ENCODE measurements around the gene ZSCAN31. TPM values are rescaled to one million over a fixed set of nuclear protein-coding genes. Genes with fewer than 3 reads are reported as not detected.

ZSCAN31 gene
- 16.5 and 19.9 TPM in 2 replicates for total RNA-seq

GRCh38 chr6:28335564-28336283 lies at the start of gene ZSCAN31:
Gene ZSCAN31 (minus strand): TSS chr6:28336148. CDS start chr6:28329683, 6,465 bp downstream.
- Histone ChIP-seq H3K36me3 (ENCODE audit: insufficient read depth, low read length) (no peaks in the 10 kb centered on the region), H3K27ac (ENCODE audit: low read depth, low read length) (peak within 1 kb of the TSS; percentile 84), H3K4me2 (ENCODE audit: insufficient read depth, low read length) (peak within 1 kb of the TSS; percentile 99), H3K4me1 (ENCODE audit: insufficient read depth, low read length) (peaks cover 9% of the 10 kb centered on the region), H3K27me3 (ENCODE audit: insufficient read depth, low read length) (no peaks in the 10 kb centered on the region), H3K79me2 (ENCODE audit: insufficient read depth, low read length) (no peaks in the 10 kb centered on the region), H2AFZ (ENCODE audit: low read length) (peak within 1 kb of the TSS; percentile 92), H3K4me3 (ENCODE audit: insufficient read depth, low read length) (peak within 1 kb of the TSS; percentile 93), H3K9me3 (ENCODE audit: low read depth, low read length) (no peaks in the 10 kb centered on the region), H4K20me1 (ENCODE audit: insufficient read depth, low read length) (no peaks in the 10 kb centered on the region)
- TF ChIP-seq CTCF (IDR thresholded peaks at IDR 0.05; ENCODE audit: extremely low read depth, low read depth, low read length): no peak
- DNase-seq (ENCODE audit: insufficient read length, low spot score, missing footprints): peak; percentile 93

- H3K27ac ChIP-seq (ENCODE audit: low read depth, low read length): peak overlapping the region; percentile 26
- peak overlapping the region; percentile 92 for H3K4me2 ChIP-seq (ENCODE audit: insufficient read depth, low read length)
- H3K79me2 ChIP-seq (ENCODE audit: insufficient read depth, low read length): peaks cover 12% of the 10 kb centered on the region
- no peak for DNase-seq (ENCODE audit: insufficient read length, low spot score, missing footprints)
- TF ChIP-seq CTCF (IDR thresholded peaks at IDR 0.05; ENCODE audit: extremely low read depth, low read depth, low read length): no peak
- H3K27me3 ChIP-seq (ENCODE audit: insufficient read depth, low read length): no peaks in the 10 kb centered on the region
- no peaks in the 10 kb centered on the region for H4K20me1 ChIP-seq (ENCODE audit: insufficient read depth, low read length)
- no peak overlapping the region for H2AFZ ChIP-seq (ENCODE audit: low read length)
- no peak overlapping the region for H3K4me3 ChIP-seq (ENCODE audit: insufficient read depth, low read length)
- H3K4me1 ChIP-seq (ENCODE audit: insufficient read depth, low read length): peaks cover 6% of the 10 kb centered on the region
- no peaks in the 10 kb centered on the region for H3K9me3 ChIP-seq (ENCODE audit: low read depth, low read length)
- peaks cover 21% of the 10 kb centered on the region for H3K36me3 ChIP-seq (ENCODE audit: insufficient read depth, low read length)
Measured at GRCh38 chr6:28384143-28384533, 48.2 kb upstream of the ZSCAN31 start.

GRCh38 chr6:28383235-28384142 lies 47.5 kb upstream of the ZSCAN31 start:
- Histone ChIP-seq H3K4me3 (ENCODE audit: insufficient read depth, low read length) (peak overlapping the region; percentile 73), H3K27me3 (ENCODE audit: insufficient read depth, low read length) (no peaks in the 10 kb centered on the region), H3K79me2 (ENCODE audit: insufficient read depth, low read length) (peaks cover 9% of the 10 kb centered on the region), H4K20me1 (ENCODE audit: insufficient read depth, low read length) (no peaks in the 10 kb centered on the region), H2AFZ (ENCODE audit: low read length) (peak overlapping the region; percentile 89), H3K9me3 (ENCODE audit: low read depth, low read length) (no peaks in the 10 kb centered on the region), H3K4me2 (ENCODE audit: insufficient read depth, low read length) (peak overlapping the region; percentile 92), H3K36me3 (ENCODE audit: insufficient read depth, low read length) (peaks cover 19% of the 10 kb centered on the region), H3K27ac (ENCODE audit: low read depth, low read length) (peak overlapping the region; percentile 92), H3K4me1 (ENCODE audit: insufficient read depth, low read length) (peaks cover 6% of the 10 kb centered on the region)
- TF ChIP-seq CTCF (IDR thresholded peaks at IDR 0.05; ENCODE audit: extremely low read depth, low read depth, low read length): peak; percentile 56
- peak; percentile 91 for DNase-seq (ENCODE audit: insufficient read length, low spot score, missing footprints)

- DNase-seq (ENCODE audit: insufficient read length, low spot score, missing footprints): no peak
- TF ChIP-seq CTCF (IDR thresholded peaks at IDR 0.05; ENCODE audit: extremely low read depth, low read depth, low read length): no peak
- Histone ChIP-seq H4K20me1 (ENCODE audit: insufficient read depth, low read length) (no peaks in the 10 kb centered on the region), H3K4me1 (ENCODE audit: insufficient read depth, low read length) (peaks cover 6% of the 10 kb centered on the region), H3K4me3 (ENCODE audit: insufficient read depth, low read length) (no peak overlapping the region), H2AFZ (ENCODE audit: low read length) (no peak overlapping the region), H3K4me2 (ENCODE audit: insufficient read depth, low read length) (no peak overlapping the region), H3K9me3 (ENCODE audit: low read depth, low read length) (no peaks in the 10 kb centered on the region), H3K79me2 (ENCODE audit: insufficient read depth, low read length) (peaks cover 6% of the 10 kb centered on the region), H3K27me3 (ENCODE audit: insufficient read depth, low read length) (no peaks in the 10 kb centered on the region), H3K27ac (ENCODE audit: low read depth, low read length) (no peak overlapping the region), H3K36me3 (ENCODE audit: insufficient read depth, low read length) (peaks cover 19% of the 10 kb centered on the region)
Measured at GRCh38 chr6:28380381-28380780, 44.4 kb upstream of the ZSCAN31 start.
